Activated CD4-positive, alpha-beta T cell treated with anti-CD3 and anti-CD28 coated beads, Interleukin-2, amount 50 U/mL, for 4 hours (primary cell): Measurements from ENCODE around the gene DIPK2A.

Experiments used
- DNase-seq, 2 experiments: peaks; one replicate each; pipeline ENCODE4 v3.0.0-alpha.2; 2020

Gene DIPK2A

GRCh38 chr3:143971359-143972154 is at the start of gene DIPK2A:
TSS of gene DIPK2A (plus strand) at chr3:143971823. CDS start at chr3:143972333, 510 bp downstream.
- peak; percentile 93 to 94 for DNase-seq

GRCh38 chr3:143924522-143925285 is 46.9 kb upstream of the DIPK2A start:
- DNase-seq: no peak

- DNase-seq: no peak
Observed at GRCh38 chr3:143928056-143928455, 43.6 kb upstream of the DIPK2A start.

GRCh38 chr3:143928541-143929255 is 42.9 kb upstream of the DIPK2A start:
- DNase-seq: no peak

- DNase-seq: no peak
Observed at GRCh38 chr3:143934791-143935190, 36.8 kb upstream of the DIPK2A start.

GRCh38 chr3:143935678-143936077 is 35.9 kb upstream of the DIPK2A start:
- no peak for DNase-seq

GRCh38 chr3:143950810-143951209 is 20.8 kb upstream of the DIPK2A start:
- no peak for DNase-seq

GRCh38 chr3:143951351-143951971 is 20.2 kb upstream of the DIPK2A start:
- DNase-seq: peak; percentile 8 to 16

- no peak for DNase-seq
Observed at GRCh38 chr3:143952569-143953072, 19.0 kb upstream of the DIPK2A start.

- DNase-seq: no peak
Observed at GRCh38 chr3:143955113-143955512, 16.5 kb upstream of the DIPK2A start.

- DNase-seq: no peak
Observed at GRCh38 chr3:143956838-143957237, 14.8 kb upstream of the DIPK2A start.

GRCh38 chr3:143957453-143957852 is 14.2 kb upstream of the DIPK2A start:
- no peak for DNase-seq

GRCh38 chr3:143958966-143959365 is 12.7 kb upstream of the DIPK2A start:
- DNase-seq: no peak

GRCh38 chr3:143961342-143961741 is 10.3 kb upstream of the DIPK2A start:
- DNase-seq: no peak

- no peak for DNase-seq
Observed at GRCh38 chr3:143963946-143964345, 7.7 kb upstream of the DIPK2A start.

GRCh38 chr3:143970773-143971358 is 757 bp upstream of the DIPK2A start:
- peak; percentile 38 to 41 for DNase-seq

- DNase-seq: no peak
Observed at GRCh38 chr3:143972155-143972504, 507 bp downstream of the DIPK2A start.

GRCh38 chr3:143972505-143973258 is 1.1 kb downstream of the DIPK2A start:
- peak; percentile 23 to 28 for DNase-seq

- peak; percentile 51 to 62 for DNase-seq
Observed at GRCh38 chr3:143973259-143974021, 1.8 kb downstream of the DIPK2A start.

- no peak for DNase-seq
Observed at GRCh38 chr3:143974271-143975238, 2.9 kb downstream of the DIPK2A start.
